Panc1 (cell line): ENCODE measurements around the gene CACNA1C.

ENCODE experiments used
- POLR2AphosphoS5 ChIP-seq: IDR thresholded peaks from 2 replicates; pipeline ENCODE4 v1.6.1; 2012; ENCODE audit warnings: mild to moderate bottlenecking, low read depth, low read length, moderate library complexity
- TF ChIP-seq, protein P1 (sequence below): fragments of 450-650 bp; IDR thresholded peaks from 2 replicates; pipeline ENCODE4 v1.5.1; 2017; ENCODE audit warnings: mild to moderate bottlenecking

DNA sequence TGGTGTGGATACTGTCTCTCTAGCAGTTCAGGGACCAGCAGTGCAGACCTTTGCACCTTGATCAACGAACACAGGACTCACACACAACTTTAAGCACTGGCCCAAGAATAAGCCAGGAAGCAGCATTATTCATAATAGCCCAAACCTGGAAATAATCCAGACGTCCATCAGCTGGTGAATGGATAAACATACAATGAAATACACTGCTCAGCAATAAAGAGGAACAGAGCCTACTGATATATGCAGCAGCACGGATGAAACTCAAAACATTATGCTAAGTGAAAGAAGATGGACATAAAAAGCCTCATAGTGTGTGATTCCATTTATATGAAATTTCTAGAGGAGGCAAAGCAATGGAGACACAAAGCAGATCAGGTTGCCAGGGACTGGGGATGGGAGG, 438.0 kb downstream of the CACNA1C start:
- TF ChIP-seq POLR2AphosphoS5 = no peak
- TF ChIP-seq, protein P1, sequence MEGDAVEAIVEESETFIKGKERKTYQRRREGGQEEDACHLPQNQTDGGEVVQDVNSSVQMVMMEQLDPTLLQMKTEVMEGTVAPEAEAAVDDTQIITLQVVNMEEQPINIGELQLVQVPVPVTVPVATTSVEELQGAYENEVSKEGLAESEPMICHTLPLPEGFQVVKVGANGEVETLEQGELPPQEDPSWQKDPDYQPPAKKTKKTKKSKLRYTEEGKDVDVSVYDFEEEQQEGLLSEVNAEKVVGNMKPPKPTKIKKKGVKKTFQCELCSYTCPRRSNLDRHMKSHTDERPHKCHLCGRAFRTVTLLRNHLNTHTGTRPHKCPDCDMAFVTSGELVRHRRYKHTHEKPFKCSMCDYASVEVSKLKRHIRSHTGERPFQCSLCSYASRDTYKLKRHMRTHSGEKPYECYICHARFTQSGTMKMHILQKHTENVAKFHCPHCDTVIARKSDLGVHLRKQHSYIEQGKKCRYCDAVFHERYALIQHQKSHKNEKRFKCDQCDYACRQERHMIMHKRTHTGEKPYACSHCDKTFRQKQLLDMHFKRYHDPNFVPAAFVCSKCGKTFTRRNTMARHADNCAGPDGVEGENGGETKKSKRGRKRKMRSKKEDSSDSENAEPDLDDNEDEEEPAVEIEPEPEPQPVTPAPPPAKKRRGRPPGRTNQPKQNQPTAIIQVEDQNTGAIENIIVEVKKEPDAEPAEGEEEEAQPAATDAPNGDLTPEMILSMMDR = no peak
